ENCODE data around the gene VMA21.
A peak's percentile ranks its signal among the peaks of the same experiment; 100 is the strongest.

Gene VMA21

GRCh38 chrX:151396825-151397740 lies at the start of gene VMA21:
TSS of gene VMA21 (plus strand) at chrX:151397206. CDS start at chrX:151397309, 103 bp downstream.
- DNase-seq (ENCODE audit: low read depth, low spot score) = peak; percentile 45

- no peak for DNase-seq (ENCODE audit: low read depth, low spot score)
Measured at GRCh38 chrX:151359341-151359740, 37.7 kb upstream of the VMA21 start.

GRCh38 chrX:151359931-151360871 lies 36.8 kb upstream of the VMA21 start:
- DNase-seq (ENCODE audit: low read depth, low spot score) = no peak

- no peak for DNase-seq (ENCODE audit: low read depth, low spot score)
Measured at GRCh38 chrX:151363316-151363715, 33.7 kb upstream of the VMA21 start.

GRCh38 chrX:151365579-151365978 lies 31.4 kb upstream of the VMA21 start:
- no peak for DNase-seq (ENCODE audit: low read depth, low spot score)

GRCh38 chrX:151370906-151371305 lies 26.1 kb upstream of the VMA21 start:
- no peak for DNase-seq (ENCODE audit: low read depth, low spot score)

- DNase-seq (ENCODE audit: low read depth, low spot score) = no peak
Measured at GRCh38 chrX:151384807-151385206, 12.2 kb upstream of the VMA21 start.

- DNase-seq (ENCODE audit: low read depth, low spot score) = no peak
Measured at GRCh38 chrX:151386838-151387459, 10.1 kb upstream of the VMA21 start.

- no peak for DNase-seq (ENCODE audit: low read depth, low spot score)
Measured at GRCh38 chrX:151391722-151392121, 5.3 kb upstream of the VMA21 start.

- DNase-seq (ENCODE audit: low read depth, low spot score) = peak; percentile 7
Measured at GRCh38 chrX:151393514-151393913, 3.5 kb upstream of the VMA21 start.

GRCh38 chrX:151396042-151396824 lies 773 bp upstream of the VMA21 start:
- DNase-seq (ENCODE audit: low read depth, low spot score) = no peak

GRCh38 chrX:151397741-151398070 lies 700 bp downstream of the VMA21 start:
- no peak for DNase-seq (ENCODE audit: low read depth, low spot score)

- DNase-seq (ENCODE audit: low read depth, low spot score) = no peak
Measured at GRCh38 chrX:151398346-151398745, 1.3 kb downstream of the VMA21 start.

- DNase-seq (ENCODE audit: low read depth, low spot score) = no peak
Measured at GRCh38 chrX:151402719-151403390, 5.8 kb downstream of the VMA21 start.

- no peak for DNase-seq (ENCODE audit: low read depth, low spot score)
Measured at GRCh38 chrX:151416579-151416978, 19.6 kb downstream of the VMA21 start.

GRCh38 chrX:151419782-151420181 lies 22.8 kb downstream of the VMA21 start:
- no peak for DNase-seq (ENCODE audit: low read depth, low spot score)

- DNase-seq (ENCODE audit: low read depth, low spot score) = no peak
Measured at GRCh38 chrX:151424505-151424904, 27.5 kb downstream of the VMA21 start.

- no peak for DNase-seq (ENCODE audit: low read depth, low spot score)
Measured at GRCh38 chrX:151448509-151448908, 51.5 kb downstream of the VMA21 start.

- DNase-seq (ENCODE audit: low read depth, low spot score) = no peak
Measured at GRCh38 chrX:151458824-151459223, 61.8 kb downstream of the VMA21 start.

Data from activated naive CD8-positive, alpha-beta T cell treated with anti-CD3 and anti-CD28 coated beads, Interleukin-2, amount 50 U/mL, for 16 hours (primary cell).